Measurements from ENCODE around the gene ARMC10.
"Not testable (repeated sequence)": the region's sequence is repeated elsewhere in the genome, so short reads cannot be mapped to it uniquely, and the experiment has no call there.

The ARMC10 gene

DNA sequence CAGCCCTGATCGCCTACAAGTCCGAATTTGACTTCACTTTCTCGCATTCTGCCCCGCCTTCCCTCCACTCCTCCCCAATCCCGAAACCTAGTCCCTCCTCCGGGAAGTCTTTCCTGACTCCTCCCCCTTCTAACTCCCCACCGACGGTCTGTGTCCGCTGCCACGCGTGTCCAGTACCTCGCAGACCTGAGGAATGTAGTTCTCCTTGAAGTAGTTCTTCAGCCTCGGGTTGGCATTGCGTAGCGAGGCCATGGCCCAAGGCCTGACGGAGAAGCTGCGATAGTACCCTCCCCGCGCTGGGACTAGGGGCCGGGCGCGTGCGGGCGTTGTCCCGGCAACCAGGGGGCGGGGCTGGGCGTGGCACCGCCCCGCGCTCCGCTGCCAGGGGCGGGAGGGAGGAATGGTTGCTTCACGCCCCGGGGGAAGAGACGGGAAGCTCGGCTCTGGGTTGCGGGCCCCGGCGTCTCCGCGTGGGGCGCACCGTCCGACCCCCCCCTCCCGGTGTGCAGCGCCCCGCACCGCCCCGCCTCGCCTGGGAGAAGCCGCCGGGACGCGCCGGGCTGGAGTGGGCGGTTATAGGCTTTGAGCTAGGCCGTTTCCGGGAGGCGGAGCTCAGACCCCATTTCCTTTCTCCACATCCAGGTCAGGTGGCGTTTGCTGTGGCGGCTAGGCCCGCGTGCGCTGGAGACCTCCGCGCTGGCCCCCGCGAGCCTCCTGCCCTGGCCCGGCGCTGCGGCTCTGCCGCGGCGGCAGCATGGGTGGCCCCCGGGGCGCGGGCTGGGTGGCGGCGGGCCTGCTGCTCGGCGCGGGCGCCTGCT lies at the start of gene ARMC10, which contains the start of gene FBXL13:
Gene ARMC10 (plus strand): TSS at position 622 of the 818 bp plus-strand sequence. CDS start 133 bp downstream, at position 755.
Gene FBXL13 (minus strand): TSS at position 278 of the 818 bp plus-strand sequence.
- H3K27me3 ChIP-seq: no peaks in the 10 kb centered on the region
- TF ChIP-seq, protein P1, sequence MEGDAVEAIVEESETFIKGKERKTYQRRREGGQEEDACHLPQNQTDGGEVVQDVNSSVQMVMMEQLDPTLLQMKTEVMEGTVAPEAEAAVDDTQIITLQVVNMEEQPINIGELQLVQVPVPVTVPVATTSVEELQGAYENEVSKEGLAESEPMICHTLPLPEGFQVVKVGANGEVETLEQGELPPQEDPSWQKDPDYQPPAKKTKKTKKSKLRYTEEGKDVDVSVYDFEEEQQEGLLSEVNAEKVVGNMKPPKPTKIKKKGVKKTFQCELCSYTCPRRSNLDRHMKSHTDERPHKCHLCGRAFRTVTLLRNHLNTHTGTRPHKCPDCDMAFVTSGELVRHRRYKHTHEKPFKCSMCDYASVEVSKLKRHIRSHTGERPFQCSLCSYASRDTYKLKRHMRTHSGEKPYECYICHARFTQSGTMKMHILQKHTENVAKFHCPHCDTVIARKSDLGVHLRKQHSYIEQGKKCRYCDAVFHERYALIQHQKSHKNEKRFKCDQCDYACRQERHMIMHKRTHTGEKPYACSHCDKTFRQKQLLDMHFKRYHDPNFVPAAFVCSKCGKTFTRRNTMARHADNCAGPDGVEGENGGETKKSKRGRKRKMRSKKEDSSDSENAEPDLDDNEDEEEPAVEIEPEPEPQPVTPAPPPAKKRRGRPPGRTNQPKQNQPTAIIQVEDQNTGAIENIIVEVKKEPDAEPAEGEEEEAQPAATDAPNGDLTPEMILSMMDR (IDR thresholded peaks at IDR 0.05): peak; percentile 93

DNA sequence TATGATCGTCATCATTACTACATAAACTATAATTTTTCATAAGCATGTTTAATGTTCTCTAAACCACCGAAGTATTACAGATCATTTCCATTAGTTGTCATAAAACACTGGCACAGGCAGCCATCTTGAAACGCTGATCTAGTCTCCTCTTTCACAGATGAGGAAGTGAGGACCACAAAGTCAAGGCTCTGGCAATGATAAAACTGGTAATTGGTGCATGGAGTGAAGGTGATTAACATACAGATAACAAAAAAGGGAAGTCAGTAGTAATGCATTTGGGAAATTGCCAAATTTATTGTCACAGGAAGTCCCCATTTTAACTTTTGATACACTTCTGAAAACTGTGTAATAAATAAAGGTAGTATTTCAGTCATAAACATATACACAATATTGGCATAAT lies 49.6 kb upstream of the ARMC10 start:
- Histone ChIP-seq H3K36me3 (no peaks in the 10 kb centered on the region), H3K27ac (no peak overlapping the region), H3K27me3 (no peaks in the 10 kb centered on the region), H3K9me3 (no peaks in the 10 kb centered on the region), H3K4me1 (ENCODE audit: control insufficient read depth in 1 of 2, insufficient read depth in 1 of 2, low read depth in 1 of 2, low read length in 1 of 2) (peaks cover 0 to 8% of the 10 kb centered on the region in 2 experiments), H3K4me3 (ENCODE audit: low read depth in 1 of 2, low read length in 1 of 2) (no peak overlapping the region)
- TF ChIP-seq, protein P1 (IDR thresholded peaks at IDR 0.05): no peak

More for the DNA sequence above, at the start of gene ARMC10, which contains the start of gene FBXL13:
- H3K9me3 ChIP-seq: no peaks in the 10 kb centered on the region
- H3K4me3 ChIP-seq (ENCODE audit: low read depth in 1 of 2, low read length in 1 of 2): peak within 1 kb of the TSS; percentile 77 to 86
- H3K36me3 ChIP-seq: no peaks in the 10 kb centered on the region
- H3K27ac ChIP-seq: peak within 1 kb of the TSS; percentile 82
- peaks cover 42 to 43% of the 10 kb centered on the region in 2 experiments for H3K4me1 ChIP-seq (ENCODE audit: control insufficient read depth in 1 of 2, insufficient read depth in 1 of 2, low read depth in 1 of 2, low read length in 1 of 2)

DNA sequence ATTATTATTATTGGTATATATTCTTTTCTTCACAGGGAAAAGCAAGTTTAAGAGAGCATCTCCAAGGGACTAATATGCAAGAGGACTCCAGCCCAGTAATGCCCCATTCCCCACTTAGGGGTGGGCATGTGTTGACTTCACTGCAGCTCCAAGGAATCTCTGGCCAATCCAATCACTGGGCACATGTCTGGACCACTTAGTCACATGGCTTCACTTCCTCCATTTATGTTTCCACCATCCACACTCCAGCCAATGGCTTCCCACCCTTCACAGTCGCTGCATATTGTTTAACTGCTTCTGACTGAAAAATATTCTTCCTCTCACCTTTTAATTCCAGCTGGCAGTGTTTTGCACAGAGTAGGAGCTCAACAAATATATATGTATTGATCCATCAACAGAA lies 43.9 kb upstream of the ARMC10 start:
- Histone ChIP-seq H3K4me1 (ENCODE audit: control insufficient read depth in 1 of 2, insufficient read depth in 1 of 2, low read depth in 1 of 2, low read length in 1 of 2) (no peaks in the 10 kb centered on the region), H3K4me3 (ENCODE audit: low read depth in 1 of 2, low read length in 1 of 2) (no peak overlapping the region)
- TF ChIP-seq, protein P1 (IDR thresholded peaks at IDR 0.05): no peak

DNA sequence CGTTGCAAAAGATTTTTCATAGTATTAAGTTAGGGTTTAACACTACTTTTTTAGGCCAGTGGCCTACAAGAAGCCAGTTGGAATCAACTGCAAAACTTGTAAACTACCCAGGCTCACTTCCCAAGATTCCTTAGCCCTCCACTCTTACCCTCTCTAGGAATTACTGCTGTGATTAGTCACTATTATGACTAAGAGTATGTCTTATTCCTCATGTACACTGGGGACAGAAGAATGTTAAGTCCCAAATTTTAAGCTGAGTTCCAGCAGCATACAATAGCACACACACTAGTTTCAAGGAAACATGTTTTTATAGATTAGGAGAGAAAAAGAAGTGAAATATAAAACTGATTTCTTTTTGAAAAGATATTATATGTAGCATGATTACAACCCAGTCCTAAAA lies 43.2 kb upstream of the ARMC10 start:
- H3K9me3 ChIP-seq: no peaks in the 10 kb centered on the region

More for the DNA sequence above, 43.9 kb upstream of the ARMC10 start:
- no peaks in the 10 kb centered on the region for H3K9me3 ChIP-seq
- no peaks in the 10 kb centered on the region for H3K27me3 ChIP-seq
- H3K27ac ChIP-seq: no peak overlapping the region
- no peaks in the 10 kb centered on the region for H3K36me3 ChIP-seq

DNA sequence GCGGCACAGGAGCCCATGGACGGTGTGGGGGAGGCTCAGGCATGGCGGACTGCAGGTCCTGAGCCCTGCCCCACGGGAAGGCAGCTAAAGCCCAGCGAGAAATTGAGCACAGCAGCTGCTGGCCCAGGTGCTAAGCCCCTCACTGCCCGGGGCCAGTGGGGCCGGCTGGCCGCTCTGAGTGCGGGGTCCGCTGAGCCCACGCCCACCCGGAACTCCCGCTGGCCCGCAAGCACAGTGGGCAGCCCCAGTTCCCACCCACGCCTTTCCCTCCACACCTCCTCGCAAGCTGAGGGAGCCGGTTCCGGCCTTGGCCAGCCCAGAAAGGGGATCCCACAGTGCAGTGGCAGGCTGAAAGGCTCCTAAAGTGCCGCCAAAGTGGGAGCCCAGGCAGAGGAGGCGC lies 40.6 kb upstream of the ARMC10 start:
- not testable (repeated sequence) for H3K9me3 ChIP-seq; H3K4me3 ChIP-seq (ENCODE audit: low read depth in 1 of 2, low read length in 1 of 2); H3K27me3 ChIP-seq; H3K36me3 ChIP-seq; H3K4me1 ChIP-seq (ENCODE audit: control insufficient read depth in 1 of 2, insufficient read depth in 1 of 2, low read depth in 1 of 2, low read length in 1 of 2); H3K27ac ChIP-seq

More for the DNA sequence above, 43.2 kb upstream of the ARMC10 start:
- H3K27me3 ChIP-seq: no peaks in the 10 kb centered on the region
- H3K4me1 ChIP-seq (ENCODE audit: control insufficient read depth in 1 of 2, insufficient read depth in 1 of 2, low read depth in 1 of 2, low read length in 1 of 2): no peaks in the 10 kb centered on the region
- no peak overlapping the region for H3K4me3 ChIP-seq (ENCODE audit: low read depth in 1 of 2, low read length in 1 of 2)
- no peak overlapping the region for H3K27ac ChIP-seq
- TF ChIP-seq, protein P1 (IDR thresholded peaks at IDR 0.05): no peak
- H3K36me3 ChIP-seq: no peaks in the 10 kb centered on the region

DNA sequence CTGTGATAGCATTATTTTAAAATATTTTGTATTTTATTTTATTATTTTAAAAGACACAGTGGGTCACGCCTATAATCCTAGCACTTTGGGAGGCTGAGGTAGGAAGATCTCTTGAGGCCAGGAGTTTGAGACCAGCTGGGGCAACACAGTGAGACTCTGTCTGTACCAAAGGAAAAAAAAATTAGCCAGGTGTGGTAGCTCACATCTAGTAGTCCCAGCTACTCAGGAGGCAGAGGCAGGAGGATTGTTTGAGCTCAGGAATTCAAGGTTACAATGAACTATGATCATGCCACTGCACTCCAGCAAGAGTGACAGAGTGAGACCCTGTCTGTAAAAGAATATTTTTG lies 37.5 kb upstream of the ARMC10 start:
- no peaks in the 10 kb centered on the region for H3K36me3 ChIP-seq
- no peaks in the 10 kb centered on the region for H3K4me1 ChIP-seq (ENCODE audit: control insufficient read depth in 1 of 2, insufficient read depth in 1 of 2, low read depth in 1 of 2, low read length in 1 of 2)
- no peaks in the 10 kb centered on the region for H3K9me3 ChIP-seq
- H3K27me3 ChIP-seq: no peaks in the 10 kb centered on the region
- H3K27ac ChIP-seq: no peak overlapping the region
- TF ChIP-seq, protein P1 (IDR thresholded peaks at IDR 0.05): no peak
- H3K4me3 ChIP-seq (ENCODE audit: low read depth in 1 of 2, low read length in 1 of 2): no peak overlapping the region

DNA sequence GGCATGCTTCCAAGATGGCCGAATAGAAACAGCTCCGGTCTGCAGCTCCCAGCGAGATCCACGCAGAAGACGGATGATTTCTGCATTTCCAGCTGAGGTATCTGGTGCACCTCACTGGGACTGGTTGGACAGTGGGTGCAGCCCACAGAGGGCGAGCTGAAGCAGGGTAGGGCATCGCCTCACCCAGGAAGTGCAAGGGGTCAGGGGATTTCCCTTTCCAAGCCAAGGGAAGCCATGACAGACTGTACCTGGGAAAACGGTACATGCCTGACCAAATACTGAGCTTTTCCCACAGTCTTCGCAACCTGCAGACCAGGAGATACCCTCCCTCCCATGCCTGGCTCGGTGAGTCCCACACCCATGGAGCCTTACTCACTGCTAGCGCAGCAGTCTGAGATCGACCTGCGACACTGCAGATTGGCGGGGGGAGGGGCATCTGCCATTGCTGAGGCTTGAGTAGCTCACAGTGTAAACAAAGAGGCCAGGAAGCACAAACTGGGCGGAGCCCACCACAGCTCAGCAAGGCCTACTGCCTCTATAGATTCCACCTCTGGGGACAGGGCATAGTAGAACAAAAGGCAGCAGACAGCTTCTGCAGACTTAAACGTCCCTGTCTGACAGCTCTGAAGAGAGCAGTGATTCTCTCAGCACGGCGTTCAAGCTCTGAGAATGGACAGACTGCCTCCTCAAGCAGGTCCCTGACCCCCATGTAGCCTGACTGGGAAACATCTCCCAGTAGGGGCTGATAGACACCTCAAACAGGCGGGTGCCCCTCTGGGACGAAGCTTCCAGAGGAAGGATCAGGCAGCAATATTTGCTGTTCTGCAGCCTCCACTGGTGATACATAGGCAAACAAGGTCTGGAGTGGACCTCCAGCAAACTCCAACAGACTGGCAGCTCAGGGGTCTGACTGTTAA lies 36.9 kb upstream of the ARMC10 start:
- not testable (repeated sequence) for H3K27me3 ChIP-seq; H3K4me1 ChIP-seq (ENCODE audit: control insufficient read depth in 1 of 2, insufficient read depth in 1 of 2, low read depth in 1 of 2, low read length in 1 of 2); H3K27ac ChIP-seq; H3K36me3 ChIP-seq; H3K9me3 ChIP-seq; H3K4me3 ChIP-seq (ENCODE audit: low read depth in 1 of 2, low read length in 1 of 2)

DNA sequence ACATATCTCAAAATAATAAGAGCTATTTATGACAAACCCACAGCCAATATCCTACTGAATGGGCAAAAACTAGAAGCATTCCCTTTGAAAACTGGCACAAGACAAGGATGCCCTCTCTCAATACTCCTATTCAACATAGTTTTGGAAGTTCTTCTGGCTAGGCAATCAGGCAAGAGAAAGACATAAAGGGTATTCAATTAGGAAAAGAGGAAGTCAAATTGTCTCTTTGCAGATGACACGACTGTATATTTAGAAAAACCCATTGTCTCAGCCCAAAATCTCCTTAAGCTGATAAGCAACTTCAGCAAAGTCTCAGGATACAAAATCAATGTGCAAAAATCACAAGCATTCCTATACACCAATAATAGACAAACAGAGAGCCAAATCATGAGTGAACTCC lies 33.1 kb upstream of the ARMC10 start:
- not testable (repeated sequence) for H3K4me3 ChIP-seq (ENCODE audit: low read depth in 1 of 2, low read length in 1 of 2); H3K4me1 ChIP-seq (ENCODE audit: control insufficient read depth in 1 of 2, insufficient read depth in 1 of 2, low read depth in 1 of 2, low read length in 1 of 2); H3K9me3 ChIP-seq; H3K27me3 ChIP-seq; H3K27ac ChIP-seq; H3K36me3 ChIP-seq
